Liver (tissue), 9 donors: ENCODE results near the gene BIRC5. TPM values are rescaled to one million over a fixed set of nuclear protein-coding genes. Genes with fewer than 3 reads are reported as not detected.
A peak's percentile ranks its signal among the peaks of the same experiment; 100 is the strongest.

Source experiments
- DNase-seq: peaks from one replicate; pipeline ENCODE4 v3.0.0-alpha.2; 2017; ENCODE audit warnings: low spot score
- H3K27ac ChIP-seq, 2 donors: one replicate each; pipeline ENCODE4 v1.7.0; 2013; ENCODE audit warnings: inconsistent platforms in 2 of 2, low read length in 2 of 2, control low read depth in 1 of 2, low read depth in 1 of 2, mild to moderate bottlenecking in 1 of 2
- H3K27me3 ChIP-seq, 4 donors: one replicate each; pipeline versions ENCODE4 v1.6.1 to v1.7.0; 2013; ENCODE audit warnings: low read length in 3 of 4, inconsistent platforms in 1 of 4, mild to moderate bottlenecking in 1 of 4, moderate library complexity in 1 of 4; ENCODE audit not compliant: control insufficient read depth in 4 of 4, insufficient read depth in 4 of 4
- H3K36me3 ChIP-seq, 4 donors: one replicate each; pipeline versions ENCODE4 v1.6.1 to v1.7.0; 2013; ENCODE audit warnings: low read length in 3 of 4, mild to moderate bottlenecking in 3 of 4, low read depth in 1 of 4, moderate library complexity in 1 of 4; ENCODE audit not compliant: control insufficient read depth in 4 of 4, insufficient read depth in 3 of 4
- H3K4me1 ChIP-seq, 4 donors: one replicate each; pipeline versions ENCODE4 v1.6.1 to v1.7.0; 2013; ENCODE audit warnings: low read length in 3 of 4, mild to moderate bottlenecking in 3 of 4, moderate library complexity in 1 of 4; ENCODE audit not compliant: control insufficient read depth in 4 of 4, insufficient read depth in 4 of 4
- H3K4me3 ChIP-seq, 3 donors: one replicate each; pipeline versions ENCODE4 v1.6.1 to v1.7.0; 2013; ENCODE audit warnings: low read length in 3 of 3, control low read depth in 1 of 3, low read depth in 1 of 3, mild to moderate bottlenecking in 1 of 3
- H3K9ac ChIP-seq, 2 donors: one replicate each; pipeline ENCODE4 v1.7.0; 2013; ENCODE audit warnings: low read length in 2 of 2, mild to moderate bottlenecking in 2 of 2, moderate library complexity in 2 of 2, control low read depth in 1 of 2, low read depth in 1 of 2
- H3K9me3 ChIP-seq, 4 donors: one replicate each; pipeline versions ENCODE4 v1.6.1 to v1.7.0; 2013; ENCODE audit warnings: low read length in 3 of 4; ENCODE audit not compliant: control insufficient read depth in 4 of 4
- CTCF ChIP-seq: fragments of 150-350 bp; IDR thresholded peaks from 2 replicates; pipeline ENCODE4 v1.5.1; 2017; ENCODE audit warnings: improper control_type of control experiment, low read depth, low read length; ENCODE audit not compliant: missing input control
- EGR1 ChIP-seq, 2 donors: IDR thresholded peaks; 2 replicates each; pipeline ENCODE4 v1.6.1; 2016 to 2018; ENCODE audit warnings: antibody characterized with exemption in 2 of 2, low read depth in 2 of 2
- FOXA2 ChIP-seq: IDR thresholded peaks from 2 replicates; pipeline ENCODE4 v1.6.1; 2016; ENCODE audit warnings: antibody characterized with exemption
- GABPA ChIP-seq, 2 donors: IDR thresholded peaks in 1 of 2; conservative IDR thresholded peaks in 1 of 2; 2 replicates each; pipeline ENCODE4 v1.6.1; 2016; ENCODE audit warnings: antibody characterized with exemption in 2 of 2, mild to moderate bottlenecking in 1 of 2, moderate library complexity in 1 of 2
- HNF4A ChIP-seq, 2 donors: conservative IDR thresholded peaks; 2 replicates each; pipeline ENCODE4 v1.6.1; 2016; ENCODE audit warnings: antibody characterized with exemption in 2 of 2, mild to moderate bottlenecking in 2 of 2
- JUND ChIP-seq, 2 donors: IDR thresholded peaks; 2 replicates each; pipeline ENCODE4 v1.6.1; 2016; ENCODE audit warnings: antibody characterized with exemption in 2 of 2
- MAX ChIP-seq: IDR thresholded peaks from 2 replicates; pipeline ENCODE4 v1.6.1; 2016; ENCODE audit warnings: antibody characterized with exemption
- NR2F2 ChIP-seq: IDR thresholded peaks from 2 replicates; pipeline ENCODE4 v1.6.1; 2016; ENCODE audit warnings: antibody characterized with exemption
- RAD21 ChIP-seq, 2 donors: IDR thresholded peaks; 2 replicates each; pipeline ENCODE4 v1.6.1; 2016; ENCODE audit warnings: antibody characterized with exemption in 2 of 2, mild to moderate bottlenecking in 2 of 2
- REST ChIP-seq: IDR thresholded peaks from 2 replicates; pipeline ENCODE4 v1.6.1; 2016; ENCODE audit warnings: antibody characterized with exemption, mild to moderate bottlenecking
- RXRA ChIP-seq, 2 donors: IDR thresholded peaks; 2 replicates each; pipeline ENCODE4 v1.6.1; 2017 to 2018; ENCODE audit warnings: antibody characterized with exemption in 2 of 2, mild to moderate bottlenecking in 1 of 2
- SP1 ChIP-seq: IDR thresholded peaks from 2 replicates; pipeline ENCODE4 v1.6.1; 2018; ENCODE audit warnings: antibody characterized with exemption, mild to moderate bottlenecking
- TAF1 ChIP-seq: conservative IDR thresholded peaks from 2 replicates; pipeline ENCODE4 v1.6.1; 2016; ENCODE audit warnings: antibody characterized with exemption, mild to moderate bottlenecking
- ZBTB33 ChIP-seq: IDR thresholded peaks from 2 replicates; pipeline ENCODE4 v1.6.1; 2016; ENCODE audit warnings: antibody characterized with exemption
- whole genome bisulfite sequencing: extraction: QIAGEN DNeasy Blood & Tissue Kit; methylation state at CpG from one replicate; pipeline ENCODE4 v1.1.7; 2013; 5-methylcytosine and 5-hydroxymethylcytosine counted together
- polyA plus RNA-seq, 2 donors: library from polyadenylated mRNA; stranded (reverse) in 1 of 2; unstranded in 1 of 2; fragments of 200-250 nt in 1 of 2; fragments of >200 nt in 1 of 2; fragmentation: Nextera tagmentation in 1 of 2; extraction: Ambion mirVana in 1 of 2; gene quantifications; one replicate each; pipeline versions ENCODE4 v1.2.1 to v1.2.3, GENCODE V29; 2013 to 2015
- total RNA-seq, 2 donors: library from RNA; depleted of rRNA; stranded (reverse); fragments of >200 nt; gene quantifications; one replicate each; pipeline ENCODE4 v1.2.3, GENCODE V29; 2014
- donor health status: healthy.
- donor health status: healthy.
- donor health status: healthy.
- donor health status: healthy.
- donor health status: healthy.

The BIRC5 gene
- total and polyA plus RNA-seq, 4 donors: 0.42 to 73.2 (median 3.1) TPM

- no peak for DNase-seq
- WGBS: 70% methylated on average over 11 of the region's 11 CpGs
- H3K9ac ChIP-seq: no peak overlapping the region
- peaks cover 0 to 21% (median 4%) of the 10 kb centered on the region in 4 donors for H3K36me3 ChIP-seq
- TF ChIP-seq RXRA (IDR thresholded peaks at IDR 0.05) (peak in 1 of 2 donors; percentile 55), HNF4A (conservative IDR thresholded peaks at IDR 0.05) (no peak), GABPA (IDR thresholded peaks at IDR 0.05 in 1 of 2, conservative IDR thresholded peaks at IDR 0.05 in 1 of 2) (no peak), REST (no peak), NR2F2 (peak; percentile 90)
- peak overlapping the region; percentile 69 to 76 for H3K27ac ChIP-seq
- H3K4me1 ChIP-seq: peaks cover 23 to 55% (median 43%) of the 10 kb centered on the region in 4 donors
- no peaks in the 10 kb centered on the region for H3K9me3 ChIP-seq
- no peaks in the 10 kb centered on the region for H3K27me3 ChIP-seq
- no peak overlapping the region for H3K4me3 ChIP-seq
Measured at GRCh38 chr17:78173097-78173715, 40.8 kb upstream of the BIRC5 start.

- no peaks in the 10 kb centered on the region for H3K9me3 ChIP-seq
- H3K4me1 ChIP-seq: peaks cover 20 to 51% (median 39%) of the 10 kb centered on the region in 4 donors
- no peak overlapping the region for H3K9ac ChIP-seq
- no peaks in the 10 kb centered on the region for H3K27me3 ChIP-seq
- DNase-seq: no peak
- 18% methylated on average over 15 of the region's 15 CpGs for WGBS
- H3K36me3 ChIP-seq: peaks cover 0 to 21% (median 4%) of the 10 kb centered on the region in 4 donors
- peak overlapping the region; percentile 7 to 49 (median 31) for H3K4me3 ChIP-seq
- TF ChIP-seq RXRA (IDR thresholded peaks at IDR 0.05): peak in 1 of 2 donors; percentile 74
- TF ChIP-seq GABPA (IDR thresholded peaks at IDR 0.05 in 1 of 2, conservative IDR thresholded peaks at IDR 0.05 in 1 of 2): peak in 1 of 2 donors; percentile 10
- peak; percentile 64 for TF ChIP-seq TAF1
- TF ChIP-seq MAX: peak; percentile 83
- TF ChIP-seq FOXA2: no peak
- TF ChIP-seq EGR1 (IDR thresholded peaks at IDR 0.05; ENCODE audit: low read depth in 2 of 2): peak in 1 of 2 donors; percentile 42
- TF ChIP-seq RAD21 (IDR thresholded peaks at IDR 0.05): peak; percentile 73 to 85
- TF ChIP-seq HNF4A (conservative IDR thresholded peaks at IDR 0.05): peak in 1 of 2 donors; percentile 37
- peak; percentile 65 for TF ChIP-seq SP1
- TF ChIP-seq JUND (IDR thresholded peaks at IDR 0.05): peak in 1 of 2 donors; percentile 0
- no peak for TF ChIP-seq ZBTB33
- TF ChIP-seq REST: no peak
- TF ChIP-seq CTCF: peak; percentile 88
- H3K27ac ChIP-seq: peak overlapping the region; percentile 69 to 76
Measured at GRCh38 chr17:78174346-78174869, 39.6 kb upstream of the BIRC5 start.
